GM18873 (cell line): ENCODE data around the gene NHS.

ENCODE experiments used
- ATAC-seq: cut with Tn5 transposase; IDR thresholded peaks from one replicate; pipeline ENCODE4 v1.9.1; 2021; ENCODE audit warnings: mild to moderate bottlenecking, moderate library complexity, moderate number of reproducible peaks; ENCODE audit not compliant: unreplicated experiment, low FRiP score

NHS gene

DNA sequence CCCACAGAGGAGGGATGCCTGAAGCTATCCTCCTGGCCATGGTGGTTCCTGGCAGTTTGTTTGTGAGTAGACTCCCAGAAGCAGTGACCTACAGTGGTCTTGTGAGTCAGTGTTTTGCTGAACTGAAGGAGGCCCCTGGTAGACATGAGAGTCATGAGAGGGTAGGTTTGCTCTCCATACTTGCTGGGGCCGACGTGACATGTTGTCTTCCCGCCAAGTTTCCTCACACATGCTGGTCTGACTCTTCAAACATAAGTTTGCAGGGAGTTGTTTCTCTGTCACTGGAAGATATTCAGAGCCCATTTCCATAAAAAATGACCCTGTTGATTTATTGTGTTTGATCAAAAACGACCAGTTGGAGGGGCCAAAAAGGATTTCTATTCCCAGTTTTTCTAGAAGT, 231.2 kb downstream of the NHS start:
- no peak for ATAC-seq

DNA sequence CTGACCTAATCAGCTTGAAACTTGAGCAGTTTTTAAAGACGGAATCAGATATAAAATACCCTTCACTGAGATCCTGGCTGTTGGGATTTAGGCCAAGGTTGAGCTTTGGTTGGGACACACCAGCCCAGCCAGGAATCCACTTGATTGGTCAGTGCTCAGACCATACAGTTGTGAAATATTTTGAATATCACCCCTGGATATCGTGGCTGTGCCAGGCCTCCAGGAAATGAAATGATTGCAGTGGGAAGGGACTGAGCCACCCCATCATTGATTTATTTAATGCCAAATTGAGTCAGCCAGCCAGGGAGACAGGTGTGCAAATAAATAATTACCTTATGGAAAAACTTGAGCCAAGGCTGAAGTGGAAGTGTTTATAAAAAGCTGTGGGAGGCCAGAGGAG, 233.9 kb downstream of the NHS start:
- ATAC-seq: no peak

DNA sequence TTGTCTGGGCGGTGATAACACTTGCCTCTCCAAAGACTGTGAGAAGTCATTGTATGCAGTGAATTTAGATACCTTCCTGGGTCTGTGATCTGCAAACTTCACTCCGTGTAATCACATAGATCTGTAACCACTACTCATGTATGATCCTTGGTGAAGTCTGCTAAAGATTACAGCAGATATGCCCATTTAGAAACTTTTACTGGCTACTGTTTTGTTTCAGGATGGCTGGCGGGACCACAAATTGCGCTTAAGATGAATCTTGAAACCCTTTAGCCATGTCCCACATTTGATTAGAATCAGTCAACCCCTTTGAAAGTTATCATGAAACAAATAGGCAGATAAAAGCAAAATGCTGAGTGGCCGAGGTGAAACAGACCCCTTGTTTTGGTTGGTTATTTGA, 235.8 kb downstream of the NHS start:
- no peak for ATAC-seq

DNA sequence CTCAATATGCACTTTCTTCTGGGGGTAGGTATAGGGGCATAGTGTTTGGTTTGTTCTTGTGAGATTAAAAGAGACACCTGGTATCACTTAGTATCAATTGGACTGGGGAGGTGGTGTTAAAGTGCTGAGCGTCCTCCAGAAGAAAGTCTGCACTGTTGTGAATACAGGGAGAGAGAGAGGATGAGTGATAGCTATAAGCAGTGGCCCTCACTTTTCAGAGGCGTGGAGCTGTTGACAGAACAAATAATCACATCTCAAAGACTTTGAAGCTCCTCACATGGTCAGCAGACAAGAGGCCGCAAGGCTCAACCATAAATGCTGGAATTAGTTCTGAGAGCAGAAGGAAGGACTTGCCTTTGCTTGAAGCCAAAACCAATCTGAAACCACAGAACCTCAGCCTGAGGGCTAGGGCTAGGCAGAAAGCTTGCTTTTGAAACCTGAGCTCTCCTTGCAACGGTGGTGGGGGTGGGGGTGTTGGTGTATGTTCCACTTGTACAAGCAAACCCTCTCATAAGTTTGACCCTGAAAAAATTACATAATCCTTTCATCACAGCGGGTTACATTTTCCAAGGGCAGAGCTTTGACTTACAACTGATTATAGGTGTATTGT, 239.1 kb downstream of the NHS start:
- no peak for ATAC-seq

DNA sequence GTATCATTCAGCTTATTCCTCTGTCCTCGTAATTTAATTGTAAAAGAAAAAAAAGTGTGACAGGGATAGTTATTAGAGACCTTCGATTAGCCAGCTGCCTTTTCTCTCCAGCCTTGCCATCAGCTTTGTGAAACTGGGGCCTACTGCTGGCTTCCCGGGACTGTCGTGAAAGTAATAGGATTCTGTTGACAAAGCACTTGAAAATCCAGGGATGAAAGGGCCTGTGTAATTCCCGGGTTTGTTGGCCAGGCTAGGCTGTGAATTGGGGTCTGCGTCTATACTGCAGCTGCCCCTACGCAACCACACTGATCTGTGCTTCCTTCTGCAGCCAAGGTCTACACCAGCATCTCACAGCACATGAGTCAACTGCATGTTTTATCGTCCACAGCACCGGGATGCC, 241.9 kb downstream of the NHS start:
- ATAC-seq: no peak

DNA sequence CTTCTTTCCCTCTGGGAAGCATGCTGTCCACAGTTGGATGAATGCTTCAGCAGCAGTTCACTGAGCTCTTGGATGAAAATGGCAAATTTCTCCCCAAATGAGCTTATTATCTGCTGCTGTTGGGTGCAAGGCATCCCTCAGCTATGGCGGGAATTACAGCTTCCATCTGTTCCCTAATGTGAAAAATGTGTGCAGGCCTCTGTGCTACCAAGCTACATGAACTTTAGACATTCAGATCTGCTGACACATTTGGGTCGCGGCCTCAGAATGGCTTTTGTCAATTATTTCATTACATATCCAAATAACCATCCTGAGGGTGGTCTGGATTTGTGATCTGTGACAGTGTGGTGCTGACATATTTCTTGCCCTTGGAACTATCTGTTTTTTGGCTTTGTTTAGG, 242.8 kb downstream of the NHS start:
- no peak for ATAC-seq

DNA sequence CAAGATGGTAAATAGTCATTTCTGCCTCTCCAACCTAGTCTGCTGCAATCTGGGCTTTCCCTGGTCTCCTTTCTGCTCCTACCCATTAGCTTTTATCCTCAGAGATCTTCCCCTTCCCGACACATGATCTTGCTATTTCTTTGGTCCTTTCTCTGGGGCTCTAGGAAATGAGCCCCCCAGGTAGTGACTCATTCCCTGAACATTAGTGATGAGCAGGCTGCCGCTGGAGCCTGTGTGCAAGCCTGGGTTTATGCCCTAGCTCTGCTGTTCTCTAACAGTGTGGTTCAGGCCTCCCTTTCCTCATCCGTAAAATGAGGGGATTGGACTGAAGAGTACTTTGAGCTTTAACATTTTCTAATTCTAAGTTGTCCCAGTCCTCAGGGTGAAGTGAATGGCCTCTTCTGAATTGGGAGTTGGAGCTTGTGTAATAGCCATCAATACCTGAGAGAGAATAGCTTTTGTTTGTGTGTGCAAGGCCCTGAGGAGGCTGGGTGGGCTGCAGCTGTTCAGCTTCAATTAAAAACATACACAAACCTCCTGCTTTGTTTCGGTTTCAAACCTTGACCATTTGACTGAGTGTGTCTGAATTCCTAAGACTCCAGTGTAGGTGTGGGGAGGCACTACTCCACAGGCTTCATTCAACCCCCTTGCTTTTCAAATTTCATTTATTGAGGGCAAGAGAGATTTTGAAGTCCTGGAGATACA, 246.7 kb downstream of the NHS start:
- no peak for ATAC-seq

DNA sequence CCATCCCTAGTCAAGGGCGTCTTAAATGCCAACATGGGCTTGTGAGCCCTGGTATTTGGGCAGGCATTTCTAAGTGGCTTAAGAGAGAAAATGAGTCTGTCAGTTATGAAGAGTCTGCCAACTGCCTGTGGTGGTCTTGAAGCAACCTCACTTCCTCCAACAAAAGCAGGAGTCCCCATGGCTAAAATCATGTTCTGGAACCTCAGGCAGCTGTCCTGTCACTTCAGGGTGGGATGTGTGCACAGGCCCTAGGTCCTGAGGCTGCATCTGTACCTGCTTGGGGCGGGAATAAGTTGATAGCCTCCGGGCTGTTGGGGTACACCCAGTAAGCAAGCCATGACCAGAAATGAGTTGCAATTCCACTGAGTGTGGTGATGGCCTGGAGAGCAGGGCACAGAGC, 247.3 kb downstream of the NHS start:
- no peak for ATAC-seq

DNA sequence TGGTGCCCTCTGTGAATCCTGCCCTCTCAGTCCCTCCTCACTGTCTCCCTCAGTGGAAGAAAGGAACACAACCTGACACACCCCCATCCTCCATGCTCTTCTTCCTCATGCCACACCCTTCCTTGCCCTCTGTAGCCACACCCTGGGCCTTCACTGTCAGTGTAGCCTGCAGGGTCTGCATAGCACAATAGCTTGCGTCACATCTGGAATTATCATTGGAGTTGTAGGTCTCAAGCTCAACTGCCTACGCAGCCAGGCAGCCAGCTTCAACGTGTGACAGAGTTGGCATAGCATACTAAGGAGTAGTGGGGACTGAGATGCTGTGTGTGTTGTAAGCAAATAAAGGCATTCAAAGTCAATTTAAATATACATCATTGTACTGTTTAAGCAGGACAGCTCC, 248.8 kb downstream of the NHS start:
- no peak for ATAC-seq

DNA sequence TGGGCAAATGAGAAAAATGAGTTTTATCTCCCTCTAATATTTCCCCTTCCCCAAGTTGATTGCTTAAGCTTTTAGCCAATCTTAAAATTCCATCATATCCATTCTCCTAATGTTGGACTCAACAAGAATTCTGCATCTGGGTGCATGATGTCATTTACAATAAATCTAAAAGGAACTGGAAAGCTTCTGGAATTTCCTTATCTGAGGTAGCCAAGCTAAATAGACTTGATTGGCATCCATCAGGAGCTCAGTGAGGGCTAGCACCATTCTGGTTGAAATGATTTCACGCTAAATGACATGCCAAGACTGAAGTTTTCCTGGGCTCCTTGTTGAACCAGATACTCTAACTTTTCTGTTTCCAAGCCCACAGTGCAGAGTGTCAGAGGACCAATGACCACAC, 252.0 kb downstream of the NHS start:
- no peak for ATAC-seq

DNA sequence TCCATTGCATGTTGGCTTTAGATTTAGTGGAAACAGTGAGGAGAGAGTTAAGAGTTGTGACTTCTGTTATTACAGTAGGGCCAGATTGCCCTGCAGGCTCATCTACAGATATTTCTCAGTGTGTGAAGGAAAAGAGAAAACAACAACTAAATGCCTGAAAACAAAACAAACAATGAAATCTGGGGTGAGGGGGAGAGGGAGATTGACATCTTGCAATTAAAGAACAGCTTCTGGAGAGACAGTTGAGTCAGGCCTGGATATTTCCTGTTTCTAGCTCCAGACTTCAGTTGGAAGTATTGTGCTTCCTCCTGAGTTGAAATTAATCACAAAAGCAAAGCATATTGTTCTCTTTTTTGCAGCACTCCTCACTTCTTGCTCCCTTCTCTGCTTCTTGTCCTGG, 254.0 kb downstream of the NHS start:
- no peak for ATAC-seq

DNA sequence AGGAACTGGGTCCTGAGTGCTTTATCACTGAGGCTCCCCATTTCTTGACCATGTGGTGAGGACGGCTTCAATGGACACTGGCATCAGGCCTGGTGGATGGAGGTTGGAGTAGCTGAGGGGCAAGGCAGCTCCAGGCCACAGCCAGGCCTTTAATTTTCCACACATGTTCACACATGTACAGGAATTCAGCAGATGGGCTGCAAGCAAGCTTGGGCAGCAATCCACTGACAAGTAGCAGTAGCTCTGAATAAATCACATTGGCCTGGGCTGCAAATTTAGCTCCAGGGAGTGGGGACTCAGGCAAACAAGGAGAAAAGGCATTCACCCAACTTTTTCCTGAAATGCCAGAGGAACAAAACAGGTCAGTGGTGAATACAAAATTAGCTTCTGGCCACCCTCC, 254.5 kb downstream of the NHS start:
- ATAC-seq: no peak

DNA sequence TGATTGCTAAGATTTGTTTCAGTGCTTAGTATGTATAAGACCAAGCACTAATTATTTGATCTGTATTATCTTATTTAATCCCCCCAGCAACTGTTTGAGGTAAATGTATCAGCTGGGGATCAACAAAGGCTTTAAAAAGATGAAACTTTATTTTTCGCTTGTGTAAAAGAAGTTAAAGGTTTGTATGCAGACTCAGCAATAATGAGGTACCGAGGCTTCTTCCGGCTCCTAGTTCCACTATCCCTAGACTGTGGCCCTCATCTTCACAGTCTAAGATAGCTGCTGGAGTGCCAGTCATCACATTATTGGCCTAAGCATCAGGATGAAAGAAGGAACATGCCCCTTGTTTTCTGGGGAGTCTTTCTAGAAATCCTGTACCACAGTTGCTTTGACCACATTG, 256.6 kb downstream of the NHS start:
- ATAC-seq: no peak

DNA sequence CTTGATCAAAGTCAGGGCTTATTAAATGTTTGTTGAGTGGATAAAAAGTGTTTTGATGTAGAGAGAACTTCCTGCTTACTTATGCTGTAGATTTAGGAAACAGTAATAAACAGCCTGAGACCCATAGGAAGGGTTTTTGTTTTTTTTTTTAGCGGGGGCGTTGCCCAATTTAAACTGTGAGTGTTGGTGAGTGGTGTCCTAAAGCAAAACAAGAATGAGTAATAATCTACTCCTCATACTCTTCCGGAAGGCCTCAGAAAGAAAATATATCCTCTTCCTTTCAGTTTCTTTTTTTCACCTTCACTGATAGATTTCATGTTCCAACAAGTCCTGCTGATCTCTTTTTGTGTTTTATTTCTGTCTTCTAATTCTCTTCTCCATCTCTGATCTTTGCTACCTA, 257.9 kb downstream of the NHS start:
- ATAC-seq: no peak

DNA sequence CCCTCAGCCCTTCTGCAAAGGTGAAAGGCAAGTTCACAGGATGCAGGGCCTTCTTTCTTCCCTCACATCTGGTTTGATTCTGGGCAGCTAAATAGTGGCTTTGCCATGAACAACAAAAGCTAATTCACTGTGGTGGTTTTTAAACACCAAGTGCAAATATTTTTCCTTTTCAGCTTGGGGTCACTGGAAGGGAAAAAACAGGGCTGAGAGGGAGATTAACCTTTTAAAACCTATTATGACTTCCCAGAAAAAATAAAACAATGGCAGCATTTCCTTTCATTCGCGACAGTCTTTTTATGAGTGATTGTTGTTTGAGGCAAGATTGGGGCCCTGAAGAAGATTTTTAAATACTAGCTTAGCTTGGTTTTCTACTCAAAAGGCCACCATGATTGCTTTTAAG, 258.5 kb downstream of the NHS start:
- no peak for ATAC-seq

DNA sequence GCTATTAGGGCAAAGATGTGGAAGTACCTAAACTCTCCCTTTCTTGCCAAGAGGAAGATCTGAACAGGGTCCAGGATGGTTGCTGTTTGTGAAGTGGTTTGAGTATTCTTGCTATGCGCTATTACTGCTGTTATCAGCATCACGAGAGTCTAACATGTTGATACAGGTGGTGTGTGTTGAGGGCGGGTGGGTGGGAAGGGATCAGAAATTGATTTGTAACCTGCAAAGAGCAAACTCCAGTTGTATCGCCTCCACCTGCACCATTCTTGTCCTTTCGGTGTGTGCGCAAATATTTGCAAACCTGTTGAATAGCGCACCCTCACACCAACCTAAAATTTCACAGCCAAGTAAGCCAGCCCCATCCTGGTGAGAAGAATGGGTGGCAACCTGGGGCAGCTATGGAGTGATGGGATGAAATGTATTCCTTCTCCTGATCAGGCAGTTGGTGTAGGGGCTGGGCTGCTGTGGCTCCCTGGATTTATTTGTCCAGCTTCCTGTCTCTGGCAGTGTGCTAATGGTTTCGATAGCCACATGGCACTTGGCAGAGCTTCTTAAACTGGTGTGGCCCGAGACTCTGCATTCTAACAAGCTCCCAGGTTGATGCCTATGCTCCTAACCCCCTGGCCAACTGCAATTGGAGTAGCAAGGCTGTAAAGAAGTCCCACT, 259.7 kb downstream of the NHS start:
- ATAC-seq: no peak

DNA sequence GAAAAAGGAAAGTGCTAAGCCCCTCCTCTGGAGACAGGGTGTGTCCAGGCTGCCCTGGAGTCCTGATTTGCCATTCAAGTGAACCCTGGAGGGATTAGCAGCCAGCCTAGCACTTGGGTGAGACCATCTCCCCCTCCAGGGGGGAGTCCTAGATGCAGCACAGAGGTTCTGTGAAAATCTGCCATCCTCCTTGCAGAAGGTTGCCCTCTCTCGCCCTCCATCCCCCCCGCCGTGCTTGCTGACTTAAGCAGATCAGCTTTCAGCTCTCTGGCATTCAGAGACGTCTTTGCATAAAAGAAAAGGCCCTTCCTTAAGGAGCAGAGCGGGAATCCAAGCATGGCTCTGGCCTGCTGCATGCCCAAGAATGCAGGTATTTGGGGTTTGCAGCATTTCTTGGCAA, 260.2 kb downstream of the NHS start:
- ATAC-seq: no peak

DNA sequence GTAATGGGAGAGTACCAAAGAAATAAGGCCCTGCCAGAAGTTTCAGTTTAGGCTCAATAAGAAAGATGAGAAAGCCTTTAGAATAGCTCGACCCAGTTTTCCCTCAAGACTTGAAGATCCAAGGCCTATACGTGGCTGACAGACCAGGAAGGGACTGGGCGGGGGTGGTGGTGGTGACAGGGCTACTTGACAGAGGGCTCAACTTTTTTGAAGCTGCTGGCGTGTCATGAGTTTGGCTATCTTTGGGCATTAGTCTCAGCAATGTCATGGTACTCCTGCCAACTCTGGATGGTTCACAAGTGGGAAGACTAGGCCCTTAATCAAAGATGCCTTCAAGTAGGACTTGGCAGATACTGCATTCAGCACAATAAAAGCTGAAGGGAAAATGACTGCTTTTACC, 262.2 kb downstream of the NHS start:
- ATAC-seq: no peak

DNA sequence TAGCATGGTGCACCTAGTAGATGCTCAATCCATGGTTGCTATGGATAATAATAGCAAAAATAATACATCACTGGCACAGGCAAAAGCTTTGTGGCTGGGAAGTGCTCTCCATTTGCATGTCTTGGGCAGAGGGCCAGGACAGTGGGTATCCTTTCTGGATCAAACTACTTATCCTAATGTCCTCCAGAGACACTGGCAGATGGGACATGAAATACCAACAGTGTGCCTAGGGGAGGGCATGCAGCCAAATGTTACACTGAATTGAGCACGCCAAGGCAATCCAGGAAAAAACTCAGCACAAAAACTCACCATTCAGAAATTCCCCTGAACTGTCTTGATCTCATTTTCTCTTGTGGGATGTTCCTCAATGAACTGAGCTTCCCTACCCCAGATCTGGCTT, 263.7 kb downstream of the NHS start:
- ATAC-seq: no peak

DNA sequence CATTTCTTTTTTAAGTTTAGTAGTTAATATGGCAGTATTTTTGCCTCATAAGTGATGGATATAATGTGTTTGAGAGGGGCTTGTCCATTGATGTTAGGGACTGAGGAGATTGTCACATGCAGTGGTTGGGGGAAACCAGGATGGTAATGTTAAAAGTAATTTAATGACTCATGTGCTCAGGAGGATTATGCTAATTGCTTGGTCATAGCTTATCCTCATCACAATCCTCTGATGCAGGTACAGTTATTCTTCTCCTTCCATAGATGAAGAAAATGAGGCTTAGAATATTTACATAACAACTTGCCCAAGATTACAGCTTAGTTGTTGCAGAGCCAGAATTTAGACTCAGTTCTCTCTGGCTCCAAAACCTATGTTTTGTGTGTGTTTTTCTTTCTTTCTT, 267.9 kb downstream of the NHS start:
- no peak for ATAC-seq

DNA sequence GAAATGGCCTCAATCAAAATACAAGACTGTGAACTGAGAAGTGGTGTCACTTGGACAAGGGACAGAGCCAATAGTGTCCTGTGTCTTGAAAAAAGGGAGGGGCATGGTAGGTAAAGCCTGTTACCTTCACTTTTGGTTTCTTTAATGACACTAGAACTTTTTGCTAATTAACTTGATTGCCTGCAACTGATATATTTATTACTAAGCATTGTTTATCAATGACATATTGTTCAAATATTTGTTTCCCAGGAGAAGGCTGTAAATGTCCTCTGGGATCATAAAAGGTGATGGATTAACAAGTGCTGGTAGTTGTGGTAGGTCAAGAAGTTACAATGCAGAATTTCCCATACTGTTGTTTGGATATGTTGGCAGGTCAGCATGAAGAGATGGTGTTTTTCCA, 268.5 kb downstream of the NHS start:
- ATAC-seq: no peak

DNA sequence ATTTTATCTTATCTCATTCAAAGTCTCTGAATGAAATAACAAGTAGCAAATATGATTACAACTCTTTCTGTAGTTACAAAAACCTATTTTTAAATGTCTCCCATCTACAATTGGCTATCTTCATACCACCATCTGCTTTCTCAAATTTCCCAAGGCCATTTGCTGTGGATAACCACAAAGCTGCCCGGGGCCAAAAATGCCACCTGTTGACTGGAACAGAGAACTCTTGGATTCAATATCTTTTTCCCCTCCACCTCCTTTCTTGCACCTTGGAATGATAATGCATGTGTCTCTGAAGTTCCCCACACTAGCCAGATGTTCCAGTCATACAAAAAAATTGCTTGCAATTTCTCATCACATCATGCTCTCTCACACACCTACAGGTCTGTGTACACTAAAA, 269.0 kb downstream of the NHS start:
- no peak for ATAC-seq
